HG02623 (cell line): ENCODE results near the gene RIMS4.

Experiments used
- ATAC-seq: cut with Tn5 transposase; IDR thresholded peaks from one replicate; pipeline ENCODE4 v1.9.1; 2021; ENCODE audit warnings: moderate library complexity; ENCODE audit not compliant: unreplicated experiment

The RIMS4 gene

DNA sequence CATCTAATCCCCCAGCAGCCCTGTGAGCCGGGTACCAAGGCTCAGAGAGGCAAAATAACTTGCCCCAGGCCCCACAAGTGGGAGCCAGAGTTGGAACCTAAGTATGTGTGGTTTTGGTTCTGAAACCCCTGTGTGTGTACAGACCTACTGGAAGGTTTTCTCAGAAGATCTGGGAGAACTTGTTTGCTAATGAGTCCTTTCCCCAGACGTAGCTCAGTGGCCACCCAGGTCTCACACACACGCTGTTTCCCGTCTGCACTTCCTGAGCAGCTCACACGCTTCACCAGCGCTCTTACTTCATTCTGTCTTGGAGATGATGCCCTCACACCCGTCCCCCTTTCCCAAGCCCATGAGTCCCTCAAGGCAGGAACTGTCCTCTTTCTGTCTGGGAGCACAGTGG lies 87.0 kb downstream of the RIMS4 start:
- no peak for ATAC-seq

DNA sequence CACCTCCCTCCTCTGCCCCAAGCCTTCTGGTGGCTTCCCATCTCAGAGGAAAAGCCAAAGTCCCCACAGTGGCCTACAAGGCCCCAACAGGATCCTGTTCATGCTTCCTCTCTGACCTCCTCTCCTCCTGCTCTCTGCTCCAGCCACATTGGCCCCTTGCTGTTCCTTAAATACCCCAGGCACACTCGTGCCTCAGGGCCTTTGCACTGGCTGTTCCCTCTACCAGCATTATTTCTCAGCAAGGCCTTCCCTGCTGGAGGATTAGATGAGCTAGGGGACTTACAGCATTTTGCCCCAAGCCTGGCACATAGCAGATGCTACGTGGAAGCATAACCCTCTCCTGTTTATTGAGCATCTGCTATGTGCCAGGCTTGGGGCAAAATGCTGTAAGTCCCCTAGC lies 87.4 kb downstream of the RIMS4 start:
- ATAC-seq = no peak

DNA sequence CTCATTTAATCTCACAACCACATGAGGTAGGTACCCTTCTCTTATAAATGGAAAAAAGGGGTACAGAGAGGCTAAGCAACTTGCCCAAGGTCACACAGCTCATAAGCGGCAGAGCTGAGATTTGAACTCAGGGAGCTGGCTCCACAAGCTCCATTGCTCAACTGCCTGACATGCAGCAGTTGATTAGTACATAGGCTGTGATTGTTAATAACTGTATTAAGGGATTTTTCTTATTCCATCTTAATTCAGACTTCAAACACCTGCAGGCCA lies 88.6 kb downstream of the RIMS4 start:
- ATAC-seq = no peak

DNA sequence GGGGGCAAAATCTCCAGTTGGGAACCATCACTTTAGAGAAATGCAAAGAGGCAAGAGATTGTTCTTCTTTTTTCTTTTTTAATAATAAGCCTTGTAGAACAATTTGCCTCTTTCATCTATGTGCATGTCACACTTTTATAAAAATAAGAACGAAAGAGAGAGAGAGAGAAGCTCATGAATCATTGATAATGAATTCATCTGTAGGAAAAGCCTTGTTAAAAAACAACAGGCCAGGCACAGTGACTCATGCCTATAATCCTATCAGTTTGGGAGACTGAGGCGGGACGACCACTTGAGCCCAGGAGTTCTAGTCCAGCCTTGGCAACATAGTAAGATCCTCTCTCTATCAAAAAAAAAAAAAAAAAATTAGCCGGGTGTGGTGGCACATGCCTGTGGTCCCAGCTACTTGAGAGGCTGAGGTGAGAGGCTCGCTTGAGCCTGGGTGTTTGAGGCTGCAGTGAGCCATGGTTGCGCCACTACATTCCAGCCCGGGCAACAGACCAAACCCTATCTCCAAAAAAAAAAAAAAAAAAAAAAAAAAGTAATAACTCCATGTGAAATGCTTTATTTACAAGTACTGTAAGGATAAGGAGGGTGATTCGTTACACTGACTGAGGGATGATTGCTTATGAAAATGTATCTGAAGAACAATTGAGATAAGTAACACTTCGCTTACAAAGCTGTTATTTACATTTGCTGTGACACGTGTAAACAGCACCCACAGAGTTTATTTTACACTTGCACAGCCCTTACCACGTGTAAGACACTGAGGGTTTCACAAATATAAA lies 89.2 kb downstream of the RIMS4 start:
- no peak for ATAC-seq

DNA sequence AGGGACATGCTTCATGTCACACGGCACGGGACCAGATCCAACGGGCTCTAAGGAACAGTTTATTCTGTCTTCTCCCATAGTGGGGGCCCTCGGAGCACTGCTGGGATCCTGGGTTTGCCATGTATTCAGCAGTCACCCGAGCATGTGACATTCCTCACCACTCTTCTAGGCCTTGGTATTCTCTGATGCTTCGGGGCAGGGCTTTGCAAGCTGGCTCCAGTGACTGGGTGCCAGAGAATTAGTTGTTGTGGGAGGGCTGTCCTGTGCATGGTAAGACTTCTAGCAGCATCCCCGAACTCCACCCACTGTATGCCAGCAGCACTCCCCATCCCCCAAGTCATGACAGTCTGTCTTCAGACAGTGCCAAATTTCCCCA lies 89.7 kb downstream of the RIMS4 start:
- ATAC-seq = no peak

DNA sequence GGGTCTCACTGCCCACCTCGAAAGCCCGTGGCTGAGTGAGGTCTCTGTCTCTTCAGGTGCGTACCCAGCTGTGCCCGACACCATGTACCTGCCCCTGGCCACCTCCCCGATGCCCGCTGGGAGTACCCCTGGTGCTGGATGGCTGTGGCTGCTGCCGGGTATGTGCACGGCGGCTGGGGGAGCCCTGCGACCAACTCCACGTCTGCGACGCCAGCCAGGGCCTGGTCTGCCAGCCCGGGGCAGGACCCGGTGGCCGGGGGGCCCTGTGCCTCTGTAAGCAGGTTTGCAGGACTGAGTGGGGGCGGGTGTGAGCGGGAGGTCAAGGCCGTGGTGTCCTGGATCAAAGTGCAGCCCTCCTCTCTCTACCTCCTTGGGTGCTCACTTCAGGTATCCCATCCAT lies 90.5 kb downstream of the RIMS4 start:
- no peak for ATAC-seq

DNA sequence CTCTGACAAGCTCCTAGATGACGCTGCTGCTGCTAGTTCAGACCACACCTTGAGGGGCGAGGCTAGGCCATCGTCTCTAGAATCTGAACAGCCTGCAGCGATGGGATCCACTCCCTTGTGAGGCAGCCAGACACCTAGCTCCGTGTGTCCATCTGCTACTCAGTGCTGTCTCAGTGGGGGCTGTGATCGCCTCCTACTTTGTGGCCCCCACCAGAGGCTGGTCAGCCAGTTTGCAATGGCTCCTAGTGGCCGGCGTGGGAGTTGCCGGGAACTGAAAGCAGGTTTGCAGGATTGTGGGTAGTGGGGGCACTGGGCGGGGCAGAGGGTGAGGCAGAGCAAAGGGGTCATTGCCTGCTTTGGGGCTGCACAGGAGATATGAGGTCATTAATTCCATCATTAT lies 92.4 kb downstream of the RIMS4 start:
- no peak for ATAC-seq

DNA sequence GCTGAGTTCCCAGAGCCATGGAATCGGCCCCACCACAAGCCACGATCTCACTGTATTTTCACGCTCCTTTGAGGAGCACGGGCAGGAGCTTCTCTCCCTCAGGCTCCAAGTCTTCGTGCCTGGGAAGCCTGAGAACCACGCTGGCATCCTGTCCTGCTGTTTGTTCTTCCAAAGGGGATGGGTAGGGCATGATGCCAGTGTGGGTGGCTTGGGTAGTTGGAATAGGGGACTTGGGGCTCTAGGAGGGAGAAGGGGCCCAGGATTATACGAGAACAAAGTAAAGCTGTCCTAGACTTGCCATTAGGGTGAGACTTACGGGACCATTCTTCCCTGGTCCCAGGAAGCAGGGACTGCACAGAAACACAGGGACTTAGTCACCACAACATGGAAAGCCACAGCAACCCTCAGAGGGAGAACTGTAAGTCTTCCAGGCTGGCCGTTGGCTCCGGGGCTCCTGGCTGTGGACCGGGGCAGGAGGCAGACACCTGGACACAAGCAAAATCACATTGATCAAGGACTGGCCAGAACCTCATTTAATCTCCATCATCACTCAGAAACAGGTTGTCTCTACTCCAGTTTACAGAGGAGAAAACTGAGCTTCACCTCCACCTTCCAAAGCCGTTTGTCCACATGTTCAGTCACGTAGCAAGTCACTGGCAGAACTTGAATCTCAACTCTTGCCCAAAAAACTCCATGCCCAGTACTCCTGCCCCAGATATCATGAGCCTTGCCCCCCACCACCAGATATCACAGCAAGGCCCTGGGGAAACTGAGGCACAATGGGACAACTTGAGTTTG lies 93.8 kb downstream of the RIMS4 start:
- no peak for ATAC-seq

DNA sequence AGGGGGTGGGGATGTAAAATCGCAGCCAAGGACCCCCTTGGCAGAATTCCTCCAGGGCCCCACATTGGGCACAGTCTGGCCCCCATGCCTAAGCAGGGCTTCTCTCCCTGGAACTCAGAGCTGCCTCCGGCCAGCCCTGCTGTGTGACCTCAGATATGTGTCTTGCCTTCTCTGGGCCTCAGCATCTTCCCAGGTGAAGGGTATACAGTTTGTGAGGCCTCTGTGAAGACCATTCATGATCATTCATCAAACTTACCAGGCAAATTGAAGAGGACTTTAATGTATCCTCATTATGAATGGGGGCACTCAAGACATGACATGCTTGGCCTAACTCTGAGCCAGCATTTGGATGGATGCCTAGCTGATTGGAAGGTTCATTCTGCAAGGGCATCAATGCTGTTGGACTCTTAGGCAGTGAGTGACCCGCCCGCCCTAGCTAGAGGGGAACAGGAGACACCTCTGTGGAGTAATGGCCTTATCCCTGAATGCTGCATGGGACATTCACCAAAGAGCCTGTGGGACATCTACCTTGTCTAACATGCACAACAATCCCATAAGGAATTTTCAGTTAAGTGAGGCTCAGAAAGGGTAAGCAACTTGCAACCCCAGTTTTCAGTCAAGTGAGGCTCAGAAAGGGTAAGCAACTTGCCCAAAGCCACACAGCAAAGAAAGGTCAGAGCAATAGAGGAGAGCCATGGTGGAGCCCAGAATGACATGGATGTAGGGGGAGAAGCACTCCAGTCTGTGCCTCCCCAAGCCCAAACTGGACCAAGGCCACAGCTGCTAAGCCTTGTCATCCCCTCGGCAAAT lies 94.6 kb downstream of the RIMS4 start:
- no peak for ATAC-seq

DNA sequence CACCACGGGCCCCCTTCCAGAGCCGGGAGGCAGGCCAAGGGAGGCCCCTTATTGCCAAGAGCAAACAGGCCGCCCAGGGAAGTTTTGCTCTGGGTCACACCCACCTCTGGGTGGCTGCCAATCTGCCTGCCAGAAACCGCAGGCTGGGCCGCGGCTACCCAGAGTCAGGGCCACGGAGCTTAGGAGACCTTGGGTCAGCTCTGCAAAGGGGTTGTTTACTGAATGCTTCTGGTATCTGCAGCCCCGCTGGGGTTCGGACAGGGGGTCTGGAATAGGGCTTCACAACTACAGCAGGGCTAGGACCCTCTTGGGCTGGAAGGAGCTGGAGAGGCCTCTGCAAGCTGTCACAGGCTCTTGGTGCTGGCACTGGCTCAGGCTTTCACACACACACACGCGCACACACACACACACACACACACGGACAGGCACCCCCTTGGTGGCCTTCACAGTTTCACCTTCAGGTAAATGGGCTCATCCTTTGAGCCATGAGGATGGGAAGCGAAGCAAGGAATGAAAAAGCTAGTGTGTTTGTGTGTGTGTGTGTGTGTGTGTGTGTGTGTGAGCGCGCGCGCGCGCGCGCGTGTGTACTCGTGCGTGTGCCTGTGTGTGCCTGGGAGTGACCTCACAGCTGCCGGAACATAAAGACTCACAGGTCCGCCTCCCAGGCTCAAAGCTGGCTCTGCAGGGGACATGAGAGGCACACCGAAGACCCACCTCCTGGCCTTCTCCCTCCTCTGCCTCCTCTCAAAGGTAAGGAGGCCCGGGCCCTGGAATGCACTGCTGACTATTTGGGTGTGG lies 95.4 kb downstream of the RIMS4 start, which contains the start of gene CCN5:
TSS of gene CCN5 (plus strand) at position 669 of the 798 bp plus-strand sequence. CDS start at position 691, 22 bp downstream.
- ATAC-seq = no peak

DNA sequence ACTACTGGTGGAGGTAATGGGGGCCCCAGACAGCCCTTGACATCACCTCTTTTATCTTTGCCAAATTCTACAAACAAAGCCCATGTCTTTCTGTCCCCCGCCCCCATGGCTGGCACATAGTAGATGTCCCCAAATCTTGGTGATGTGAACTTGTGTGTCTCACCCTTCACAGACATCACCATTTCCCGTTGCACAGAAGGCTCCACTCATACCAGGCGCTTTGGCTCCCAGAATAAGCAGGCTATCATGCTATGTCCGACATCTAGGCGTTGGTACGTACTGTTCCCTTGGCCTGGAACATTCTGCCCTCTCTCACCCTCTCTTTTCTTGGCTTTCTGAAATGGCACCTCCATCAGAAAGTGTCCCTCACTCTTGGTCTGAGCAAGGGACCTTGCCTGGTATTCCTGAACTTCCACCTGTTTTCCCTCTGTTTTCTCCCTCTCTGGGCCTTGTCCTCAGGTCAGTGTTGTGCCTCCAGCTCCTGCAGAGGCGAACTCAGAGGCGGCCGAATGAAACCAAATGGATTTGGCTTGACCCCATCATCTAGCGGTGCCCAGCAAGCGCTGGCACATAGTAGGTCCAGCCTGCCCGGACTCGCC lies 96.1 kb downstream of the RIMS4 start:
- no peak for ATAC-seq

DNA sequence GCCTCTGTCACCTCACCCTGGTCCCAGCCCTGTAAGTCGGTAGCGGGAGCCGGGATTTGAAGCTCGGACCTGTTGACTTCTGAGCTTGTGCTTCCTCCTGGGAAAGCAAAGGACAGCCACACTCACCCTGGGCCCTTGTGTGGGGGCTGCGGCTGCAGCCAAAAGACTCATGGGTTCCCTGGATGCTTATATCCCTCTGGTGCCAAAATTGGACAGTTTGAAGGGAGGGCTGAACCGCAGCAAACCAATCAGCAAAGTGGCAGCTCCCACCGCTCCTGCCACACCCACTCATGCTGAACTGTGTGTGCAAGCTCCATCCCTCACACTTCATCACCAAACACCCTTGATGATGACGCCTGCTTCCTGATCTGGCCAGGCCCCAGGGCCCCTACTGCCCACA lies 99.1 kb downstream of the RIMS4 start:
- ATAC-seq = no peak

DNA sequence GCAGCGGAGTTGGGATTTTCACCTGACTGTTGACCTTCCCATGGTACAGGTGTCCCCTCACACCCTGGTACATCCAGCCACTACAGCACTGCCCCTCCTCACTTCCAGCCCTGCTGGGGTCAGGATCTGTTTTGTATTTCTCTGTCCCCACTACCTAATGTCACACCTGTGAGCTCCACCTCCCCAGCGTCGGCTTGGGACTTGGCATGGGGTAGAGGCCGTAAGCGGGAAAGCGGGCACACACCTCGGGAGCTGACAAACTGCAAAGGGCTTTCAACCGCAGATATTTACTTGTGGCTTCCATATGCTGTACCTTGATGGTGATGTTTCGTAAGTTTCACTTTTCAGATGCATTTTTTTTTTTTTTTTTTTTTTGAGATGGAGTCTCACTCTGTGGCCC lies 100.5 kb downstream of the RIMS4 start:
- no peak for ATAC-seq

DNA sequence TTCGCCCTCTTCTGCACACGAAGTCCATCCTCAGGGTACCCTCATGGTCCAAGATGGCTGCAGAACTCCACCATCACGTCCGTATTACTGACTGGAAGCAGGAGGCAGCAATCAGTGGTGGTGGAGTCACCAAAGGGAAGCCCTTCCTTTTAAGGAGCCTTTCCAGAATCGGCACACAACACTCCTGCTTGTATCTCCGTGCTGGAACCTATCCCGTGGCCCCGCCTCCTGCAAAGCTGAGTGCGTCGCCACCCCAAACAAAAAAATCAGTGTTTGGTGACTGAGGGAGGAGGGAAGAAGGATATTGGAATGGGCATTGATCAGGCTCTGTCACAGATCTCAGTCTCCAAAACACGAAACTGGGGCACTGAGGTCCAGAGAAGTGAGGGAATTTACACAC lies 101.0 kb downstream of the RIMS4 start:
- ATAC-seq = no peak

DNA sequence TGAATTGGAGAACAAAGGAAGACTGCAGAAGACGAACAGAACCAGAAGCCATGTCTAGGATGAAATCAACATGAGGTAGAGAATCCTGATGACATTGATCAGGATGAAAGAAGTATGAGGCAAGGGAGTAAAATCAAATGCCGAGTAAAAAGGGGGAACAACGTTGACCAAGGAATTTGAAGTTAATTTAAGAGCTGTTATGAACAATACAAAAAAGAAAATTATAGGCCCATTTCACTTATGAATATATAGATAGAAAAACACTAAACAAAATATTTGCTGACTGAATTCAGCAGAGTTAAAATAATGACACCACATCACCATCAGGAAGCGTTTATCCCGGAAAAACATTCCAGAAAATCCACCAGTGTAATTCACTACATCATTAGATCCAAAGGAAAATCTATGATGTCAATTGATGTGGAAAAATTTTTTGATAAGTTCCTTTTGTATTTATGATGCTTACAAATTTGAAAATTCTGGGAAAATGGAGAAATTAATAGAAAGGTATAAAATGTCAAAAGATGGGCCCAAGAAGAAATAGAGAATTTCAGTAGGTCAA lies 103.2 kb downstream of the RIMS4 start:
- ATAC-seq = no peak

DNA sequence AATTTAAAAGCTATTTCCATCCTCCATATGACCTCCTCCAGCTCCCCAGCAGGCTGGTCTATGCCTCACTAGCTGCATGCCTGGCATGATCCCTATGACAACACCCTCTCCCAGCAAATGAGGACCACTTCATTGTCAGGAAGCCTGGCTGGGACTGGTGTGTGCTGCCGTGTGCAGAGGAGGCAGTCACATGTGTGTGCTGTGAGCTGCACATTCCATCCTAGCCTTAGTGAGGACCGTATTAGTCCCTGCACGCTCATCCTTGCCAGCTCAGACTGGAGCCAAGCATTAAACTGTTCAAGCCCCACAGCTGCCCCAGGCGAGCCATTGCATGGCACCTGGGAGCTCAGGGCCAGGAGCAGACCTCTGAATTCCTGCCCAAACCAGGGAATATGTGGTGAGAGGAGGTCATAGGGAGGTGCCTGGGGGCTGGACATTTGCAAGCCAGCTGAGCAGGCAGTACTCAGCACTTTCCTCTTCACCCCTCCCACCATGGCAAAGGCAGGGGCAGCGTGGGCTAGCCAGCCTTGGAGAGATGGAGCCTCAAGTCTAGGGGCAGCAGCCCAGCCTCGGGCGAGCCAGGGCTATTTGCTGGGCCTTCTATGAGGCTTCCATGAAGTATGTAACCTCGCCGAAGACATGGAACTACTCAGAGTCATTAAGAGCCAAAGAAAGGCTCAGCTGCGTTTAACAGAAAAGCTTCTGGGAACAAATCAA lies 103.9 kb downstream of the RIMS4 start:
- ATAC-seq = no peak

DNA sequence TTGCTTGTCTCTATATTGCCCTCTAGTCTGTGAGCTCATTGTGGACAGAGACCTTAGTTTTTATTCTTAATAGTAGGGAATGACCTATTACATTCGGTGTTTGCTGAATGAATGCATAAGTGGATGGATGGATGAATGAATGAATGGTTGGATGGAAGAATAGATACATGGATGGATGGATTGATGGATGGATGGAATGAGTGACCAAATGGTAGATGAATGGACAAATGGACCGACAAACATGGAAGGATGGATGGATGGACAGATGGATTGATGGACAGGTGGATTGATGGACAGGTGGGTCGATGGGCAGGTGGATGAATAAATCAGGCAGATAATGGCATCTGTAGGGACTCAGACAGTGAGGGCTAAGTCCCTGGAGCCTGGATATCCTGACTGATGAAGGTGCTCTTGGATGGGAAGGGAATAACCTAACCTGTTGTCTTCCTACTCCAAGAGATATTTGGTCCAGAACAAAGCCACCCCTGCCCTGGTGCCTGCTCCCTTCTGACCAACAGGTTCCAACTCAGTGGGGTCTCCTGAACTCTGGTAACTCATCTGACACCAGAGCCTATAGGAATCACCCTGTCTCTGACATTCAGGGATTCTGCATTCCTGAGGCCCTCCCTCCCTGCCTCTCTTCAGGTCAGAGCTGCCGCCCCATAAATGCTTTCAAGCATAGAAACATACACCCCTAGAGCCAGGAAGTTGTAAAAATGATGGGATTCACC lies 104.8 kb downstream of the RIMS4 start:
- no peak for ATAC-seq

DNA sequence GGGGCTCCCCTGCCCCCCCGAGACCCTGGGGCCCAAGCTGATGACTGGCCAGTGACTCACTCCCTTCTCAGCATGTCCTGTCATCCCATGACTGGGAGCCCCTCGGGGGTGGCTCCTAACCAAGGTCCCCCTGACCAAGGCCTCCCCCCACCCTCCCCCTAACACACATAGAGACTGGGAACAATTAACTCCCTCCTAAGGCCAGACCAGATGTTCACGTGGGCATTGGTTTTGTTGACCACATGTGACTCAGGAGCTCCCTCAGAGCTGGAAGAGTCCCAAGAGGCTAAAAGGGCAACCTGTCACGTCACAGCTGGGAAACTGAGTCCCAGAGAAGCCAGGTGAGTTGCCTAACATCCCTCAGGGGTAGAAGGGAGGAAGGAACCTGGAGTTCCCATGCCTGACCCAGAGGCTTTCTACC lies 105.8 kb downstream of the RIMS4 start:
- ATAC-seq = no peak

DNA sequence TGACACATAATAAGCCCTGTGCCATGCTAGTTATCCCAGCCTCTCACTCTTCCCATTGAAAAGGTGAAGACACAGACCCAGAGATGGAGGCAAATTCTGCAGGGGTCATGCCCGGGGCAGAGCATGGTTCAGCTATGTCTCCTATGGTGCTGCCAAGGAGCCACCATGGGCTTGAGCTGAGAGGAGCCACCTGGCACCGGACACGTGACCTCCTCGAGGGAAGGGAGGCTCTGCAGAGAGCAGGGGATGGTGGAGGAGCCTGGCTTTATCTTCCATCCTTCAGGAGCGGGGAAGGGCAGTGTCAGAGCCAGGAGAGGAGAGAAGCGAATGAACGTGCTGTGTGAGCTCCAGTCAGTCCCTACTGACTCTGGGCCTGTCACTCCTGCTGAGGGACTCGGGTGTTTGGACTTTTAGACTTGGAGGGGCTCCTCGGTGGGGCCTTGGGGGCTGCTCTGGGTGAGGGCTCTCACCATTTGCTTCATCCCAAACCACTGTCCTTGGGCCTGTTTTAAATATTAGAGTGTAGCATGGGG lies 106.3 kb downstream of the RIMS4 start:
- ATAC-seq = no peak
